Neuron (in vitro differentiated cells): ENCODE measurements around the gene DGCR6L.
"Not testable (repeated sequence)": the region's sequence is repeated elsewhere in the genome, so short reads cannot be mapped to it uniquely, and the experiment has no call there.

Experiments
- H2AFZ ChIP-seq: one replicate; pipeline ENCODE4 v1.6.1; 2013; ENCODE audit warnings: low read depth, mild to moderate bottlenecking, inconsistent platforms, low read length, moderate library complexity
- H3K27me3 ChIP-seq: one replicate; pipeline ENCODE4 v1.6.1; 2013; ENCODE audit warnings: low read length; ENCODE audit not compliant: insufficient read depth
- H3K36me3 ChIP-seq: one replicate; pipeline ENCODE4 v1.6.1; 2013; ENCODE audit warnings: low read length; ENCODE audit not compliant: insufficient read depth
- H3K4me1 ChIP-seq: one replicate; pipeline ENCODE4 v1.6.1; 2013; ENCODE audit warnings: low read length; ENCODE audit not compliant: insufficient read depth
- H3K4me3 ChIP-seq: 2 replicates; pipeline ENCODE4 v1.5.1; 2013; ENCODE audit warnings: mild to moderate bottlenecking, low read length, moderate library complexity
- H3K9me3 ChIP-seq: one replicate; pipeline ENCODE4 v1.6.1; 2013; ENCODE audit warnings: low read length

Gene DGCR6L

GRCh38 chr22:20267441-20268278 lies 52.2 kb downstream of the DGCR6L start:
- Histone ChIP-seq H3K4me1 (peaks cover 42% of the 10 kb centered on the region), H3K36me3 (no peaks in the 10 kb centered on the region), H3K4me3 (peak overlapping the region; percentile 85), H2AFZ (peak overlapping the region; percentile 80), H3K27me3 (no peaks in the 10 kb centered on the region), H3K9me3 (no peaks in the 10 kb centered on the region)

- not testable (repeated sequence) for H2AFZ ChIP-seq, H3K9me3 ChIP-seq, H3K27me3 ChIP-seq, H3K36me3 ChIP-seq
- peaks cover 42% of the 10 kb centered on the region for H3K4me1 ChIP-seq
- peak overlapping the region; percentile 85 for H3K4me3 ChIP-seq
These were observed 53.0 kb downstream of the DGCR6L start for GRCh38 chr22:20266667-20267440.

- H3K9me3 ChIP-seq, H2AFZ ChIP-seq, H3K4me3 ChIP-seq, H3K36me3 ChIP-seq, H3K27me3 ChIP-seq: not testable (repeated sequence)
- H3K4me1 ChIP-seq: peaks cover 36% of the 10 kb centered on the region
These were observed 53.8 kb downstream of the DGCR6L start for GRCh38 chr22:20265772-20266666.

GRCh38 chr22:20264614-20265452 lies 55.0 kb downstream of the DGCR6L start:
- Histone ChIP-seq H2AFZ (no peak overlapping the region), H3K27me3 (no peaks in the 10 kb centered on the region), H3K4me3 (no peak overlapping the region), H3K9me3 (no peaks in the 10 kb centered on the region), H3K4me1 (peaks cover 33% of the 10 kb centered on the region), H3K36me3 (no peaks in the 10 kb centered on the region)
